Muscle layer of duodenum (tissue), 2 donors: ENCODE measurements around the gene ZNF385B.
"Not testable (repeated sequence)": the region's sequence is repeated elsewhere in the genome, so short reads cannot be mapped to it uniquely, and the experiment has no call there.

Source experiments
- H3K27ac ChIP-seq: one replicate; pipeline ENCODE4 v1.7.0; 2013; ENCODE audit warnings: mild to moderate bottlenecking, low read length
- H3K27me3 ChIP-seq: one replicate; pipeline ENCODE4 v1.7.0; 2013; ENCODE audit warnings: low read depth, mild to moderate bottlenecking, control low read depth, low read length
- H3K36me3 ChIP-seq, 2 donors: one replicate each; pipeline ENCODE4 v1.7.0; 2013; ENCODE audit warnings: low read length in 2 of 2, control low read depth in 1 of 2, mild to moderate bottlenecking in 1 of 2; ENCODE audit not compliant: insufficient read depth in 2 of 2, control insufficient read depth in 1 of 2
- H3K4me1 ChIP-seq, 2 donors: one replicate each; pipeline ENCODE4 v1.7.0; 2013; ENCODE audit warnings: low read length in 2 of 2, mild to moderate bottlenecking in 2 of 2, control low read depth in 1 of 2, moderate library complexity in 1 of 2; ENCODE audit not compliant: insufficient read depth in 2 of 2, control insufficient read depth in 1 of 2
- H3K4me3 ChIP-seq, 2 donors: one replicate each; pipeline ENCODE4 v1.7.0; 2013; ENCODE audit warnings: low read length in 2 of 2, low read depth in 1 of 2, mild to moderate bottlenecking in 1 of 2
- H3K9me3 ChIP-seq, 2 donors: one replicate each; pipeline ENCODE4 v1.7.0; 2013; ENCODE audit warnings: low read length in 2 of 2, control low read depth in 1 of 2, mild to moderate bottlenecking in 1 of 2; ENCODE audit not compliant: control insufficient read depth in 1 of 2
- donor health status: healthy.

Gene ZNF385B

GRCh38 chr2:179467111-179467510 is 394.3 kb downstream of the ZNF385B start:
- Histone ChIP-seq H3K27ac (no peak overlapping the region), H3K9me3 (no peaks in the 10 kb centered on the region), H3K36me3 (no peaks in the 10 kb centered on the region), H3K4me1 (no peaks in the 10 kb centered on the region), H3K27me3 (no peaks in the 10 kb centered on the region), H3K4me3 (no peak overlapping the region)

GRCh38 chr2:179461420-179461819 is 400.0 kb downstream of the ZNF385B start:
- Histone ChIP-seq H3K4me3 (no peak overlapping the region), H3K36me3 (no peaks in the 10 kb centered on the region), H3K4me1 (no peaks in the 10 kb centered on the region), H3K27me3 (no peaks in the 10 kb centered on the region), H3K9me3 (no peaks in the 10 kb centered on the region), H3K27ac (no peak overlapping the region)

- H3K4me1 ChIP-seq = no peaks in the 10 kb centered on the region
- H3K9me3 ChIP-seq = no peaks in the 10 kb centered on the region
- H3K4me3 ChIP-seq = no peak overlapping the region
- no peak overlapping the region for H3K27ac ChIP-seq
- no peaks in the 10 kb centered on the region for H3K36me3 ChIP-seq
- H3K27me3 ChIP-seq = no peaks in the 10 kb centered on the region
Measured at GRCh38 chr2:179460181-179460929, 401.1 kb downstream of the ZNF385B start.

- H3K9me3 ChIP-seq, H3K36me3 ChIP-seq, H3K27me3 ChIP-seq, H3K4me1 ChIP-seq, H3K27ac ChIP-seq, H3K4me3 ChIP-seq: not testable (repeated sequence)
Measured at GRCh38 chr2:179458113-179458512, 403.3 kb downstream of the ZNF385B start.

- Histone ChIP-seq H3K27me3 (no peaks in the 10 kb centered on the region), H3K4me1 (no peaks in the 10 kb centered on the region), H3K4me3 (no peak overlapping the region)
Measured at GRCh38 chr2:179455824-179456223, 405.6 kb downstream of the ZNF385B start.

GRCh38 chr2:179455172-179455524 is 406.3 kb downstream of the ZNF385B start:
- no peaks in the 10 kb centered on the region for H3K36me3 ChIP-seq
- no peaks in the 10 kb centered on the region for H3K27me3 ChIP-seq
- no peak overlapping the region for H3K27ac ChIP-seq
- no peak overlapping the region for H3K4me3 ChIP-seq
- no peaks in the 10 kb centered on the region for H3K4me1 ChIP-seq
- no peaks in the 10 kb centered on the region for H3K9me3 ChIP-seq

More at GRCh38 chr2:179455824-179456223, 405.6 kb downstream of the ZNF385B start:
- Histone ChIP-seq H3K27ac (no peak overlapping the region), H3K9me3 (no peaks in the 10 kb centered on the region), H3K36me3 (no peaks in the 10 kb centered on the region)

- no peak overlapping the region for H3K27ac ChIP-seq
- H3K9me3 ChIP-seq = no peaks in the 10 kb centered on the region
- no peaks in the 10 kb centered on the region for H3K27me3 ChIP-seq
- H3K36me3 ChIP-seq = no peaks in the 10 kb centered on the region
- H3K4me1 ChIP-seq = no peaks in the 10 kb centered on the region
- H3K4me3 ChIP-seq = no peak overlapping the region
Measured at GRCh38 chr2:179454443-179455171, 406.8 kb downstream of the ZNF385B start.

- Histone ChIP-seq H3K4me3 (no peak overlapping the region), H3K9me3 (no peaks in the 10 kb centered on the region), H3K4me1 (no peaks in the 10 kb centered on the region), H3K36me3 (no peaks in the 10 kb centered on the region), H3K27ac (no peak overlapping the region), H3K27me3 (no peaks in the 10 kb centered on the region)
Measured at GRCh38 chr2:179449010-179449409, 412.4 kb downstream of the ZNF385B start.

- Histone ChIP-seq H3K4me1 (no peaks in the 10 kb centered on the region), H3K4me3 (no peak overlapping the region), H3K9me3 (no peaks in the 10 kb centered on the region), H3K27me3 (no peaks in the 10 kb centered on the region), H3K36me3 (no peaks in the 10 kb centered on the region), H3K27ac (no peak overlapping the region)
Measured at GRCh38 chr2:179447839-179448447, 413.5 kb downstream of the ZNF385B start.

- Histone ChIP-seq H3K36me3 (no peaks in the 10 kb centered on the region), H3K27ac (no peak overlapping the region), H3K27me3 (no peaks in the 10 kb centered on the region), H3K4me1 (no peaks in the 10 kb centered on the region), H3K4me3 (no peak overlapping the region), H3K9me3 (no peaks in the 10 kb centered on the region)
Measured at GRCh38 chr2:179447421-179447820, 414.0 kb downstream of the ZNF385B start.

GRCh38 chr2:179446476-179447141 is 414.8 kb downstream of the ZNF385B start:
- Histone ChIP-seq H3K27me3 (no peaks in the 10 kb centered on the region), H3K4me3 (no peak overlapping the region), H3K27ac (no peak overlapping the region), H3K9me3 (no peaks in the 10 kb centered on the region), H3K36me3 (no peaks in the 10 kb centered on the region), H3K4me1 (no peaks in the 10 kb centered on the region)
